IPS DF 4.7 (cell line): Measurements from ENCODE around the gene MBD1.
"Not testable (repeated sequence)": the region's sequence is repeated elsewhere in the genome, so short reads cannot be mapped to it uniquely, and the experiment has no call there.

Experiments
- DNase-seq: peaks from one replicate; pipeline ENCODE4 v3.0.0-alpha.2; 2013; ENCODE audit warnings: low spot score; ENCODE audit errors: extremely low read depth

The MBD1 gene

GRCh38 chr18:50281295-50281971, at the start of gene MBD1:
TSS of gene MBD1 (minus strand) at chr18:50281523. CDS start at chr18:50279992, 1,531 bp downstream.
- DNase-seq = peak; percentile 82

GRCh38 chr18:50330176-50330575, 48.9 kb upstream of the MBD1 start:
- no peak for DNase-seq

GRCh38 chr18:50327983-50328382, 46.7 kb upstream of the MBD1 start:
- DNase-seq = no peak

GRCh38 chr18:50320719-50321118, 39.4 kb upstream of the MBD1 start:
- no peak for DNase-seq

- no peak for DNase-seq
Measured at GRCh38 chr18:50315100-50315871, 34.0 kb upstream of the MBD1 start.

GRCh38 chr18:50313873-50314460, 32.6 kb upstream of the MBD1 start:
- no peak for DNase-seq

GRCh38 chr18:50313031-50313607, 31.8 kb upstream of the MBD1 start:
- DNase-seq = no peak

GRCh38 chr18:50312296-50313030, 31.1 kb upstream of the MBD1 start:
- DNase-seq = no peak

- DNase-seq = no peak
Measured at GRCh38 chr18:50311650-50312049, 30.3 kb upstream of the MBD1 start.

- DNase-seq = no peak
Measured at GRCh38 chr18:50310080-50310479, 28.8 kb upstream of the MBD1 start.

GRCh38 chr18:50308851-50309250, 27.5 kb upstream of the MBD1 start:
- DNase-seq = not testable (repeated sequence)

- no peak for DNase-seq
Measured at GRCh38 chr18:50307738-50308470, 26.6 kb upstream of the MBD1 start.

GRCh38 chr18:50307400-50307737, 26.0 kb upstream of the MBD1 start:
- DNase-seq = no peak

GRCh38 chr18:50306944-50307343, 25.6 kb upstream of the MBD1 start:
- no peak for DNase-seq

GRCh38 chr18:50301074-50301473, 19.8 kb upstream of the MBD1 start:
- no peak for DNase-seq

GRCh38 chr18:50299626-50300388, 18.5 kb upstream of the MBD1 start:
- DNase-seq = no peak

GRCh38 chr18:50298443-50299284, 17.3 kb upstream of the MBD1 start:
- no peak for DNase-seq

GRCh38 chr18:50297621-50298442, 16.5 kb upstream of the MBD1 start:
- no peak for DNase-seq
